HepG2 (cell line): ENCODE results near the gene RFFL. TPM values are rescaled to one million over a fixed set of nuclear protein-coding genes. Genes with fewer than 3 reads are reported as not detected.

Experiments
- FOXP1 ChIP-seq, 2 experiments: fragments of 450-650 bp in 1 of 2; IDR thresholded peaks; 2 replicates each; pipeline ENCODE4 v1.6.1; 2017 to 2018; ENCODE audit warnings: antibody characterized with exemption in 1 of 2
- GLMP ChIP-seq: sonication (generic); formaldehyde crosslinking; IDR thresholded peaks from 2 replicates; pipeline ENCODE4 v1.9.0; 2021; ENCODE audit warnings: missing genetic modification reagents, mild to moderate bottlenecking, borderline replicate concordance
- HMGXB4 ChIP-seq, 2 experiments: sonication (generic) in 1 of 2; formaldehyde crosslinking in 1 of 2; IDR thresholded peaks; 2 replicates each; pipeline versions ENCODE4 v1.4.0 to v1.6.1; 2018 to 2020; ENCODE audit warnings: missing genetic modification reagents in 2 of 2, borderline replicate concordance in 1 of 2, low read depth in 1 of 2, mild to moderate bottlenecking in 1 of 2, missing biosample characterization in 1 of 2
- HOXA5 ChIP-seq: sonication (generic); formaldehyde crosslinking; IDR thresholded peaks from 2 replicates; pipeline ENCODE4 v1.4.0; 2020; ENCODE audit warnings: missing genetic modification reagents
- MLXIP ChIP-seq: sonication (generic); formaldehyde crosslinking; IDR thresholded peaks from 2 replicates; pipeline ENCODE4 v1.9.0; 2021; ENCODE audit warnings: missing genetic modification reagents, borderline replicate concordance
- MYC ChIP-seq: sonication (generic); formaldehyde crosslinking; IDR thresholded peaks from 2 replicates; pipeline ENCODE4 v1.9.0; 2021; ENCODE audit warnings: missing genetic modification reagents, borderline replicate concordance
- NCOR1 ChIP-seq: fragments of 200-600 bp; sonication (generic); IDR thresholded peaks from 2 replicates; pipeline ENCODE4 v1.7.0; 2017; ENCODE audit warnings: antibody characterized with exemption, low read length, borderline replicate concordance
- PCBP1 ChIP-seq: fragments of 200-400 bp; formaldehyde crosslinking; IDR thresholded peaks from 2 replicates; pipeline ENCODE4 v1.6.1; 2017; ENCODE audit warnings: mild to moderate bottlenecking, low read depth, low read length, borderline replicate concordance
- ZBTB4 ChIP-seq: sonication (generic); formaldehyde crosslinking; IDR thresholded peaks from 2 replicates; pipeline ENCODE4 v1.4.0; 2020; ENCODE audit warnings: missing genetic modification reagents, mild to moderate bottlenecking, borderline replicate concordance
- ZHX1 ChIP-seq: sonication (generic); formaldehyde crosslinking; IDR thresholded peaks from 2 replicates; pipeline ENCODE4 v1.8.1; 2022; ENCODE audit warnings: low read depth, mild to moderate bottlenecking, missing genetic modification reagents
- ZNF350 ChIP-seq: sonication (generic); formaldehyde crosslinking; IDR thresholded peaks from 2 replicates; pipeline ENCODE4 v1.4.0; 2020; ENCODE audit warnings: mild to moderate bottlenecking, low read depth, missing genetic modification reagents, borderline replicate concordance
- ZNF619 ChIP-seq: sonication (generic); formaldehyde crosslinking; IDR thresholded peaks from 2 replicates; pipeline ENCODE4 v1.4.0; 2020; ENCODE audit warnings: mild to moderate bottlenecking, missing genetic modification reagents
- polyA plus RNA-seq, 8 experiments: library from polyadenylated mRNA; depleted of rRNA in 3 of 8; stranded (reverse) in 7 of 8; unstranded in 1 of 8; fragments of >200 nt; fragmentation: Illumina TruSeq in 4 of 8; extraction: Trizol in 4 of 8; gene quantifications; 2 replicates each; pipeline versions ENCODE4 v1.2.1 to v1.2.3, GENCODE V29; 2011 to 2016; ENCODE audit warnings: low read depth in 4 of 8, missing spikeins in 1 of 8, mixed read lengths in 1 of 8; ENCODE audit not compliant: insufficient read depth in 1 of 8
- total RNA-seq, 5 experiments: library from RNA; depleted of rRNA; stranded (reverse); fragments of >200 nt; fragmentation: Illumina TruSeq; extraction: Trizol; gene quantifications; 2 replicates each; pipeline ENCODE4 v1.2.3, GENCODE V29; 2016; ENCODE audit warnings: low read depth in 1 of 5

Gene RFFL
- total and polyA plus RNA-seq, 2 of the 13 experiments (the other 11 are each of a cell fraction or from before 2014, with no cell fraction given) = 24.3 to 48.6 TPM

GRCh38 chr17:35051579-35052240 lies 11.8 kb downstream of the RFFL start (continued):
- TF ChIP-seq HMGXB4 (CRISPR knock-in tag; IDR thresholded peaks at IDR 0.05; ENCODE audit: borderline replicate concordance in 1 of 2, low read depth in 1 of 2) = 0 out of 4 replicates have a peak, but pooled peaks of 1 of the 2 experiments have one; percentile 10
- no peak for TF ChIP-seq MLXIP (CRISPR knock-in tag)
- 0 out of 2 replicates have a peak, but pooled peaks have one; percentile 61 for TF ChIP-seq HOXA5 (CRISPR knock-in tag)
- TF ChIP-seq ZNF350 (CRISPR knock-in tag) = no peak
- no peak for TF ChIP-seq ZHX1
- no peak for TF ChIP-seq MYC (CRISPR knock-in tag)
- TF ChIP-seq ZNF619 (CRISPR knock-in tag) = no peak
- peak; percentile 68; the same call in 1 of the 2 replicates for TF ChIP-seq NCOR1
- no peak for TF ChIP-seq PCBP1
- TF ChIP-seq FOXP1 (IDR thresholded peaks at IDR 0.05) = 0 out of 2 replicates have a peak, but pooled peaks have one; percentile 25
- TF ChIP-seq FOXP1 (CRISPR knock-in tag; IDR thresholded peaks at IDR 0.05) = peak; percentile 79
- no peak for TF ChIP-seq ZBTB4
- no peak for TF ChIP-seq GLMP
